Trophoblast cell (in vitro differentiated cells and primary cell): ENCODE measurements around the gene TCERG1L.

Experiments
- DNase-seq, 2 donors: peaks; one replicate each; pipeline ENCODE4 v3.0.0-alpha.2; 2016
- H2AFZ ChIP-seq: 2 replicates; pipeline ENCODE4 v1.6.1; 2013; ENCODE audit warnings: low read length, moderate library complexity, mild to moderate bottlenecking; ENCODE audit not compliant: insufficient read depth, poor library complexity
- H2AK5ac ChIP-seq: 2 replicates; pipeline ENCODE4 v1.6.1; 2013; ENCODE audit warnings: mild to moderate bottlenecking, low read length
- H2BK120ac ChIP-seq: 2 replicates; pipeline ENCODE4 v1.6.1; 2013; ENCODE audit warnings: low read length, mild to moderate bottlenecking, moderate library complexity; ENCODE audit not compliant: insufficient read depth, poor library complexity
- H2BK12ac ChIP-seq: 2 replicates; pipeline ENCODE4 v1.6.1; 2013; ENCODE audit warnings: mild to moderate bottlenecking, low read length, moderate library complexity
- H2BK5ac ChIP-seq: 2 replicates; pipeline ENCODE4 v1.6.1; 2013; ENCODE audit warnings: low read length, low read depth, moderate library complexity, mild to moderate bottlenecking; ENCODE audit not compliant: poor library complexity
- H3K14ac ChIP-seq: 2 replicates; pipeline ENCODE4 v1.6.1; 2013; ENCODE audit warnings: mild to moderate bottlenecking, low read length
- H3K18ac ChIP-seq: 2 replicates; pipeline ENCODE4 v1.6.1; 2013; ENCODE audit warnings: mild to moderate bottlenecking, low read length
- H3K23ac ChIP-seq: 2 replicates; pipeline ENCODE4 v1.6.1; 2013; ENCODE audit warnings: low read length
- H3K27ac ChIP-seq: 2 replicates; pipeline ENCODE4 v1.5.1; 2013; ENCODE audit warnings: low read depth, mild to moderate bottlenecking, inconsistent platforms, low read length, moderate library complexity
- H3K27me3 ChIP-seq: 2 replicates; pipeline ENCODE4 v1.6.1; 2013; ENCODE audit warnings: inconsistent platforms, mild to moderate bottlenecking, low read length, moderate library complexity; ENCODE audit not compliant: insufficient read depth
- H3K36me3 ChIP-seq, 2 experiments: 1 replicate in 1 of 2; 2 replicates in 1 of 2; pipeline ENCODE4 v1.6.1; 2013; ENCODE audit warnings: low read length in 2 of 2, mild to moderate bottlenecking in 2 of 2, moderate library complexity in 1 of 2; ENCODE audit not compliant: insufficient read depth in 2 of 2, control insufficient read depth in 1 of 2
- H3K4ac ChIP-seq: 2 replicates; pipeline ENCODE4 v1.6.1; 2013; ENCODE audit warnings: low read depth, mild to moderate bottlenecking, low read length, moderate library complexity
- H3K4me1 ChIP-seq, 2 experiments: 1 replicate in 1 of 2; 2 replicates in 1 of 2; pipeline ENCODE4 v1.6.1; 2013; ENCODE audit warnings: low read length in 2 of 2, mild to moderate bottlenecking in 2 of 2, moderate library complexity in 1 of 2; ENCODE audit not compliant: insufficient read depth in 2 of 2, control insufficient read depth in 1 of 2
- H3K4me2 ChIP-seq: 2 replicates; pipeline ENCODE4 v1.6.1; 2013; ENCODE audit warnings: inconsistent platforms, mild to moderate bottlenecking, low read length, moderate library complexity
- H3K4me3 ChIP-seq: 2 replicates; pipeline ENCODE4 v1.5.1; 2013; ENCODE audit warnings: mild to moderate bottlenecking, low read depth, low read length, inconsistent platforms
- H3K79me1 ChIP-seq: one replicate; pipeline ENCODE4 v1.6.1; 2013; ENCODE audit warnings: low read length
- H3K79me2 ChIP-seq: 2 replicates; pipeline ENCODE4 v1.6.1; 2013; ENCODE audit warnings: low read length, mild to moderate bottlenecking; ENCODE audit not compliant: control insufficient read depth, insufficient read depth, poor library complexity
- H3K9ac ChIP-seq: 2 replicates; pipeline ENCODE4 v1.6.1; 2013; ENCODE audit warnings: mild to moderate bottlenecking, low read length
- H3K9me3 ChIP-seq: 2 replicates; pipeline ENCODE4 v1.6.1; 2013; ENCODE audit warnings: low read depth, mild to moderate bottlenecking, control low read depth, inconsistent platforms, low read length; ENCODE audit not compliant: insufficient read depth
- H4K12ac ChIP-seq: 2 replicates; pipeline ENCODE4 v1.6.1; 2013; ENCODE audit warnings: low read depth, mild to moderate bottlenecking, low read length, moderate library complexity
- H4K8ac ChIP-seq: 2 replicates; pipeline ENCODE4 v1.6.1; 2013; ENCODE audit warnings: low read depth, mild to moderate bottlenecking, low read length, moderate library complexity
- H4K91ac ChIP-seq: one replicate; pipeline ENCODE4 v1.6.1; 2013; ENCODE audit warnings: low read depth, mild to moderate bottlenecking, low read length, moderate library complexity
- WGBS: extraction: QIAGEN DNeasy Blood & Tissue Kit; methylation state at CpG from one replicate; pipeline ENCODE4 v1.1.7; 2013; ENCODE audit warnings: missing lambda C conversion rate; ENCODE audit not compliant: insufficient read length, insufficient coverage; ENCODE audit errors: extremely low coverage; 5-methylcytosine and 5-hydroxymethylcytosine counted together

TCERG1L gene

GRCh38 chr10:131089861-131090260, 221.7 kb downstream of the TCERG1L start:
- H4K91ac ChIP-seq = peak overlapping the region; percentile 29
- peaks cover 0 to 2% of the 10 kb centered on the region in 2 experiments for H3K36me3 ChIP-seq
- no peak overlapping the region for H2BK120ac ChIP-seq
- no peaks in the 10 kb centered on the region for H3K27me3 ChIP-seq
- no peak overlapping the region for H4K12ac ChIP-seq
- H3K4ac ChIP-seq = no peak overlapping the region
- no peak overlapping the region for H3K4me2 ChIP-seq
- H3K79me1 ChIP-seq = peaks cover 31% of the 10 kb centered on the region
- H2BK5ac ChIP-seq = no peak overlapping the region
- no peak overlapping the region for H2AK5ac ChIP-seq
- DNase-seq = no peak
- H2AFZ ChIP-seq = no peak overlapping the region
- H3K9me3 ChIP-seq = peaks cover 4% of the 10 kb centered on the region
- no peak overlapping the region for H3K14ac ChIP-seq
- no peak overlapping the region for H4K8ac ChIP-seq
- no CpG with 5 or more reads among the region's 14 CpGs for WGBS
- no peak overlapping the region for H3K9ac ChIP-seq
- peaks cover 24 to 26% of the 10 kb centered on the region in 2 experiments for H3K4me1 ChIP-seq
- H3K18ac ChIP-seq = no peak overlapping the region
- H3K4me3 ChIP-seq = no peak overlapping the region
- no peak overlapping the region for H3K23ac ChIP-seq
- H3K79me2 ChIP-seq = peaks cover 4% of the 10 kb centered on the region
- H2BK12ac ChIP-seq = peak overlapping the region; percentile 12
- H3K27ac ChIP-seq = no peak overlapping the region

GRCh38 chr10:131089150-131089549, 222.4 kb downstream of the TCERG1L start:
- no CpG with 5 or more reads among the region's 21 CpGs for WGBS
- Histone ChIP-seq H2AFZ (no peak overlapping the region), H4K91ac (peak overlapping the region; percentile 67), H3K4ac (no peak overlapping the region), H3K4me3 (no peak overlapping the region), H3K36me3 (peaks cover 0 to 2% of the 10 kb centered on the region in 2 experiments), H3K4me1 (peaks cover 28% of the 10 kb centered on the region in 2 experiments), H3K79me2 (peaks cover 3% of the 10 kb centered on the region), H2BK5ac (no peak overlapping the region), H3K27ac (no peak overlapping the region), H3K14ac (no peak overlapping the region), H4K8ac (no peak overlapping the region), H2BK120ac (no peak overlapping the region), H2AK5ac (no peak overlapping the region), H3K9me3 (peaks cover 4% of the 10 kb centered on the region), H4K12ac (no peak overlapping the region), H3K9ac (no peak overlapping the region), H2BK12ac (peak overlapping the region; percentile 70), H3K23ac (no peak overlapping the region), H3K4me2 (no peak overlapping the region), H3K18ac (no peak overlapping the region), H3K27me3 (no peaks in the 10 kb centered on the region), H3K79me1 (peaks cover 32% of the 10 kb centered on the region)
- no peak for DNase-seq

DNA sequence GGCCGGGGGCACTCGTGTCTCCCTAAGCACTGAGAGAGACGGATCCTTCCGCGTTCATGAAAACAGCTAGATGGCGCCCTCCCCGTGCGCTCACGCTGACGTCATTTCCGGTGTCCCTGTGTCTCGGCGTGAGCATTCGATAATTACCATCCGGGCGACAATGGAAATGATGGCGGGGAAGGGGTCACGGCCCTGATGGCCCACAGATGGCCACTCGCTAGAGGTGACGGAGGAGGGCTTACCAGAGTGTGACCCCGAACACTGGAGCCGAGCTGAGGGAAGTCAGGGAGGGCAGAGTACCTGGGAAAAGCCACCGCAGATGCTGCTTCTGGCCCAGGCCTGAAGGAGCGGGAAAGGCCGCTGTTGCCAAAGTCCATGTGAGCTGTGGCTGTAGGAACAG, 222.9 kb downstream of the TCERG1L start:
- peaks cover 4% of the 10 kb centered on the region for H3K9me3 ChIP-seq

GRCh38 chr10:131087464-131088215, 223.9 kb downstream of the TCERG1L start:
- Histone ChIP-seq H3K14ac (no peak overlapping the region), H2BK120ac (peak overlapping the region; percentile 19), H3K23ac (no peak overlapping the region), H2AFZ (no peak overlapping the region), H4K12ac (no peak overlapping the region), H2BK12ac (peak overlapping the region; percentile 43), H3K27ac (no peak overlapping the region), H3K4me1 (peaks cover 26 to 28% of the 10 kb centered on the region in 2 experiments), H3K9me3 (peaks cover 4% of the 10 kb centered on the region), H2BK5ac (no peak overlapping the region), H3K4ac (no peak overlapping the region), H3K27me3 (no peaks in the 10 kb centered on the region), H3K4me3 (no peak overlapping the region), H3K4me2 (no peak overlapping the region), H4K91ac (peak overlapping the region; percentile 38), H3K18ac (no peak overlapping the region), H4K8ac (no peak overlapping the region), H3K9ac (no peak overlapping the region), H2AK5ac (peak overlapping the region; percentile 43), H3K36me3 (no peaks in the 10 kb centered on the region), H3K79me1 (peaks cover 29% of the 10 kb centered on the region), H3K79me2 (no peaks in the 10 kb centered on the region)
- DNase-seq = peak in 1 of 2 donors; percentile 44
- no CpG with 5 or more reads among the region's 24 CpGs for WGBS

More for the DNA sequence above, 222.9 kb downstream of the TCERG1L start:
- no peak overlapping the region for H3K9ac ChIP-seq
- H2AFZ ChIP-seq = no peak overlapping the region
- H3K23ac ChIP-seq = no peak overlapping the region
- H3K18ac ChIP-seq = no peak overlapping the region
- no peak overlapping the region for H4K12ac ChIP-seq
- whole genome bisulfite sequencing = no CpG with 5 or more reads among the region's 25 CpGs
- H2BK5ac ChIP-seq = no peak overlapping the region
- no peak overlapping the region for H3K27ac ChIP-seq
- H3K4me1 ChIP-seq = peaks cover 26 to 28% of the 10 kb centered on the region in 2 experiments
- peak overlapping the region; percentile 56 for H2AK5ac ChIP-seq
- peak overlapping the region; percentile 67 for H4K91ac ChIP-seq
- H3K4ac ChIP-seq = no peak overlapping the region
- no peak overlapping the region for H3K4me2 ChIP-seq
- no peak overlapping the region for H3K4me3 ChIP-seq
- peak overlapping the region; percentile 70 for H2BK12ac ChIP-seq
- no peak overlapping the region for H4K8ac ChIP-seq
- DNase-seq = peak in 1 of 2 donors; percentile 15
- peaks cover 32% of the 10 kb centered on the region for H3K79me1 ChIP-seq
- no peaks in the 10 kb centered on the region for H3K27me3 ChIP-seq
- peaks cover 0 to 2% of the 10 kb centered on the region in 2 experiments for H3K36me3 ChIP-seq
- no peak overlapping the region for H3K14ac ChIP-seq
- no peaks in the 10 kb centered on the region for H3K79me2 ChIP-seq
- H2BK120ac ChIP-seq = no peak overlapping the region
